ENCODE results near the gene CFAP46.

DNA sequence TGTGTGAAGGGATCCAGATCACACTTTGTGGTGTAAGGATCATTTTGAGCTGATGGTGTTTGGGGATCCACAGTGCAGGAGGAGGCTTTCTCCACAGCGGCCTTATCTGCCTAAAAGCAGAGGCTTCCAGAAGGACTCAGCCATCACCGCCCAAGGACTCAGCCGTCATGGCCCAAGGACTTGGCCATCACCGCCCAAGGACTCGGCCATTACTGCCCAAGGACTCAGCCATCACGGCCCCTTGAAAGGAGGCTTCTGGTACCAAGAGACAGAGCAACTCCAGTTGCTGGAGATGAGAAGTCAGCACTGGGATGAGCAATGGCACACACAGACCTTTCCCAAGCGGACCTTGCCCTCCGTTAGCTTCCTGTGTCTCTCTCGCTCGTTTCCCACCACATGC lies 6.0 kb upstream of the CFAP46 start:
- TF ChIP-seq, protein P1, sequence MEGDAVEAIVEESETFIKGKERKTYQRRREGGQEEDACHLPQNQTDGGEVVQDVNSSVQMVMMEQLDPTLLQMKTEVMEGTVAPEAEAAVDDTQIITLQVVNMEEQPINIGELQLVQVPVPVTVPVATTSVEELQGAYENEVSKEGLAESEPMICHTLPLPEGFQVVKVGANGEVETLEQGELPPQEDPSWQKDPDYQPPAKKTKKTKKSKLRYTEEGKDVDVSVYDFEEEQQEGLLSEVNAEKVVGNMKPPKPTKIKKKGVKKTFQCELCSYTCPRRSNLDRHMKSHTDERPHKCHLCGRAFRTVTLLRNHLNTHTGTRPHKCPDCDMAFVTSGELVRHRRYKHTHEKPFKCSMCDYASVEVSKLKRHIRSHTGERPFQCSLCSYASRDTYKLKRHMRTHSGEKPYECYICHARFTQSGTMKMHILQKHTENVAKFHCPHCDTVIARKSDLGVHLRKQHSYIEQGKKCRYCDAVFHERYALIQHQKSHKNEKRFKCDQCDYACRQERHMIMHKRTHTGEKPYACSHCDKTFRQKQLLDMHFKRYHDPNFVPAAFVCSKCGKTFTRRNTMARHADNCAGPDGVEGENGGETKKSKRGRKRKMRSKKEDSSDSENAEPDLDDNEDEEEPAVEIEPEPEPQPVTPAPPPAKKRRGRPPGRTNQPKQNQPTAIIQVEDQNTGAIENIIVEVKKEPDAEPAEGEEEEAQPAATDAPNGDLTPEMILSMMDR (IDR thresholded peaks at IDR 0.05; ENCODE audit: insufficient read depth, low read depth, low read length) = no peak
- TF ChIP-seq EZH2 (IDR thresholded peaks at IDR 0.05; ENCODE audit: insufficient read depth, low read length) = no peak

Measured in astrocyte (in vitro differentiated cells and primary cell).